ENCODE measurements around the gene CST5. TPM values are rescaled to one million over a fixed set of nuclear protein-coding genes. Genes with fewer than 3 reads are reported as not detected.

Gene CST5
- total RNA-seq, 1 donor from 2014 or later, result not detected

GRCh38 chr20:23924751-23925150 is 45.2 kb upstream of the CST5 start:
- H3F3A ChIP-seq (ENCODE audit: low read depth), result no peaks in the 10 kb centered on the region
- H3K4me3 Mint-ChIP-seq, result no peak overlapping the region
- H4K20me1 ChIP-seq (ENCODE audit: low read depth), result no peaks in the 10 kb centered on the region
- no peak overlapping the region for H3K9ac ChIP-seq
- H3K4me2 ChIP-seq, result no peak overlapping the region
- TF ChIP-seq EZH2 (IDR thresholded peaks at IDR 0.05), result no peak
- TF ChIP-seq EZH2phosphoT487 (IDR thresholded peaks at IDR 0.05), result no peak
- no peak for TF ChIP-seq CTCF (IDR thresholded peaks at IDR 0.05)
- H2AFZ ChIP-seq (replicated peaks), result no peak overlapping the region
- H3K9me3 Mint-ChIP-seq, result peaks cover 2% of the 10 kb centered on the region
- no peaks in the 10 kb centered on the region for H3K36me3 Mint-ChIP-seq
- H3K27me3 ChIP-seq, result no peaks in the 10 kb centered on the region
- H3K4me1 Mint-ChIP-seq, result peaks cover 7% of the 10 kb centered on the region
- no peaks in the 10 kb centered on the region for H3K79me2 ChIP-seq (ENCODE audit: low read depth)
- H3K4me3 ChIP-seq, result no peak overlapping the region
- no peak for DNase-seq (ENCODE audit: low spot score)
- H3K27ac ChIP-seq, result no peak overlapping the region
- H3K27ac Mint-ChIP-seq, result no peak overlapping the region
- no peaks in the 10 kb centered on the region for H3K36me3 ChIP-seq
- no peaks in the 10 kb centered on the region for H3K9me3 ChIP-seq (ENCODE audit: low read depth)
- no peaks in the 10 kb centered on the region for H3K4me1 ChIP-seq
- peaks cover 6% of the 10 kb centered on the region for H3K27me3 Mint-ChIP-seq (ENCODE audit: insufficient read depth, low read depth)

GRCh38 chr20:23923891-23924435 is 44.4 kb upstream of the CST5 start:
- Histone ChIP-seq H3K27me3 (no peaks in the 10 kb centered on the region), H4K20me1 (ENCODE audit: low read depth) (no peaks in the 10 kb centered on the region), H2AFZ (replicated peaks) (no peak overlapping the region), H3K4me2 (no peak overlapping the region), H3K9ac (no peak overlapping the region), H3K79me2 (ENCODE audit: low read depth) (no peaks in the 10 kb centered on the region), H3K27ac (no peak overlapping the region), H3K4me3 (no peak overlapping the region), H3K9me3 (ENCODE audit: low read depth) (no peaks in the 10 kb centered on the region), H3F3A (ENCODE audit: low read depth) (no peaks in the 10 kb centered on the region), H3K36me3 (no peaks in the 10 kb centered on the region), H3K4me1 (no peaks in the 10 kb centered on the region)
- TF ChIP-seq EZH2phosphoT487 (IDR thresholded peaks at IDR 0.05) (no peak), CTCF (IDR thresholded peaks at IDR 0.05) (no peak), EZH2 (IDR thresholded peaks at IDR 0.05) (no peak)
- H3K27ac Mint-ChIP-seq, result no peak overlapping the region
- no peaks in the 10 kb centered on the region for H3K36me3 Mint-ChIP-seq
- H3K27me3 Mint-ChIP-seq (ENCODE audit: insufficient read depth, low read depth), result peaks cover 4% of the 10 kb centered on the region
- DNase-seq (ENCODE audit: low spot score), result no peak
- no peak overlapping the region for H3K4me3 Mint-ChIP-seq
- H3K9me3 Mint-ChIP-seq, result no peaks in the 10 kb centered on the region
- H3K4me1 Mint-ChIP-seq, result peaks cover 12% of the 10 kb centered on the region

- peaks cover 4% of the 10 kb centered on the region for H3K27me3 Mint-ChIP-seq (ENCODE audit: insufficient read depth, low read depth)
- no peaks in the 10 kb centered on the region for H3K79me2 ChIP-seq (ENCODE audit: low read depth)
- H3K27ac ChIP-seq, result no peak overlapping the region
- H3K9me3 Mint-ChIP-seq, result no peaks in the 10 kb centered on the region
- DNase-seq (ENCODE audit: low spot score), result no peak
- TF ChIP-seq EZH2phosphoT487 (IDR thresholded peaks at IDR 0.05) (no peak), CTCF (IDR thresholded peaks at IDR 0.05) (no peak)
- H2AFZ ChIP-seq (replicated peaks), result no peak overlapping the region
- H3K9ac ChIP-seq, result no peak overlapping the region
- no peak overlapping the region for H3K4me3 ChIP-seq
- no peaks in the 10 kb centered on the region for H3K4me1 ChIP-seq
- no peaks in the 10 kb centered on the region for H4K20me1 ChIP-seq (ENCODE audit: low read depth)
- no peak overlapping the region for H3K4me2 ChIP-seq
- H3K4me1 Mint-ChIP-seq, result peaks cover 14% of the 10 kb centered on the region
- no peaks in the 10 kb centered on the region for H3F3A ChIP-seq (ENCODE audit: low read depth)
- H3K4me3 Mint-ChIP-seq, result no peak overlapping the region
- no peaks in the 10 kb centered on the region for H3K36me3 ChIP-seq
- no peaks in the 10 kb centered on the region for H3K27me3 ChIP-seq
- H3K27ac Mint-ChIP-seq, result no peak overlapping the region
- H3K9me3 ChIP-seq (ENCODE audit: low read depth), result no peaks in the 10 kb centered on the region
- H3K36me3 Mint-ChIP-seq, result no peaks in the 10 kb centered on the region
Measured at GRCh38 chr20:23923311-23923710, 43.8 kb upstream of the CST5 start.

All from neural progenitor cell (in vitro differentiated cells).